Stomach (tissue), 9 donors: Measurements from ENCODE around the gene GNGT1. TPM values are rescaled to one million over a fixed set of nuclear protein-coding genes. Genes with fewer than 3 reads are reported as not detected.

Experiments
- DNase-seq, 2 donors: peaks; one replicate each; pipeline versions ENCODE4 v3.0.0 to v3.0.0-alpha.2; 2013 to 2019
- H3K27ac ChIP-seq, 5 donors: fragments of 200-600 bp in 4 of 5; sonication (generic) in 4 of 5; one replicate each; pipeline ENCODE4 v1.5.1; 2013 to 2019; ENCODE audit warnings: mild to moderate bottlenecking in 1 of 5, moderate library complexity in 1 of 5
- H3K27me3 ChIP-seq, 3 donors: fragments of 200-600 bp; sonication (generic); one replicate each; pipeline ENCODE4 v1.5.1; 2017 to 2019; ENCODE audit warnings: mixed run types in 1 of 3
- H3K36me3 ChIP-seq, 4 donors: fragments of 200-600 bp; sonication (generic); 1 replicate in 3 of 4; 2 replicates in 1 of 4; pipeline ENCODE4 v1.5.1; 2016 to 2019
- H3K4me1 ChIP-seq, 4 donors: fragments of 200-600 bp; sonication (generic); one replicate each; pipeline ENCODE4 v1.5.1; 2016 to 2019
- H3K4me3 ChIP-seq, 4 donors: fragments of 200-600 bp; sonication (generic) in 3 of 4; one replicate each; pipeline ENCODE4 v1.5.1; 2016 to 2019; ENCODE audit warnings: mild to moderate bottlenecking in 1 of 4
- H3K9me3 ChIP-seq, 4 donors: fragments of 200-600 bp; sonication (generic); one replicate each; pipeline ENCODE4 v1.5.1; 2016 to 2019
- EP300 ChIP-seq: sonication (generic); formaldehyde crosslinking; IDR thresholded peaks from one replicate; pipeline ENCODE4 v1.6.1; 2017; ENCODE audit warnings: antibody characterized with exemption
- POLR2A ChIP-seq, 4 donors: fragments of 450-650 bp; IDR thresholded peaks; one replicate each; pipeline ENCODE4 v1.6.1; 2016; ENCODE audit warnings: antibody characterized with exemption in 4 of 4, control low read depth in 2 of 4, mild to moderate bottlenecking in 1 of 4, moderate library complexity in 1 of 4
- POLR2AphosphoS5 ChIP-seq, 3 donors: sonication (generic); formaldehyde crosslinking; IDR thresholded peaks; one replicate each; pipeline ENCODE4 v1.6.1; 2016; ENCODE audit warnings: antibody characterized with exemption in 3 of 3
- WGBS, 5 donors: extraction: QIAGEN DNeasy Blood & Tissue Kit in 3 of 5; methylation state at CpG; one replicate each; pipeline versions ENCODE4 v1.1.5 to v1.1.7; 2013 to 2018; 5-methylcytosine and 5-hydroxymethylcytosine counted together
- intact Hi-C: fragments of 100-400 bp; cut with DNase I; formaldehyde crosslinking; loops from one replicate; pipeline ENCODE4 v1.15.1; 2023; ENCODE audit warnings: low total_unique reads
- polyA plus RNA-seq, 3 donors: library from polyadenylated mRNA; stranded (reverse); fragments of 200-250 nt; gene quantifications; one replicate each; pipeline ENCODE4 v1.2.3, GENCODE V29; 2013
- total RNA-seq, 5 donors: library from RNA; depleted of rRNA; stranded (reverse); fragments of >200 nt; gene quantifications; one replicate each; pipeline versions ENCODE4 v1.1.0 to v1.2.3, GENCODE V29; 2014 to 2016
- TF ChIP-seq, protein P1 (sequence below), 7 experiments: fragments of 450-650 bp in 4 of 7; fragments of 200-600 bp in 3 of 7; sonication (generic) in 3 of 7; IDR thresholded peaks; one replicate each; pipeline ENCODE4 v1.5.1; 2016 to 2019; ENCODE audit warnings: antibody characterized with exemption in 7 of 7, control low read depth in 2 of 7, mild to moderate bottlenecking in 1 of 7
- donor health status: healthy with polysubstance abuse.
- donor health status: Bipolar disorder and iron deficiency.
- donor health status: healthy.

Gene GNGT1
- total and polyA plus RNA-seq, 8 donors, result not detected

GRCh38 chr7:93923942-93924341 lies 17.6 kb downstream of the GNGT1 start:
- Histone ChIP-seq H3K36me3 (peaks cover 0 to 7% (median 4%) of the 10 kb centered on the region in 4 donors), H3K27ac (peak overlapping the region in 3 of 5 donors; percentile 85 to 90 (median 86)), H3K9me3 (no peaks in the 10 kb centered on the region), H3K4me3 (peak overlapping the region; percentile 51 to 63 (median 56)), H3K4me1 (peaks cover 4 to 34% (median 20%) of the 10 kb centered on the region in 4 donors), H3K27me3 (peaks cover 0 to 4% (median 0%) of the 10 kb centered on the region in 3 donors)
- 12 to 29% (median 24%) methylated on average over 1 of the region's 1 CpG for WGBS, 5 donors
- intact Hi-C loops, result no loop called here
- no peak for TF ChIP-seq POLR2A (IDR thresholded peaks at IDR 0.05)
- TF ChIP-seq, protein P1, sequence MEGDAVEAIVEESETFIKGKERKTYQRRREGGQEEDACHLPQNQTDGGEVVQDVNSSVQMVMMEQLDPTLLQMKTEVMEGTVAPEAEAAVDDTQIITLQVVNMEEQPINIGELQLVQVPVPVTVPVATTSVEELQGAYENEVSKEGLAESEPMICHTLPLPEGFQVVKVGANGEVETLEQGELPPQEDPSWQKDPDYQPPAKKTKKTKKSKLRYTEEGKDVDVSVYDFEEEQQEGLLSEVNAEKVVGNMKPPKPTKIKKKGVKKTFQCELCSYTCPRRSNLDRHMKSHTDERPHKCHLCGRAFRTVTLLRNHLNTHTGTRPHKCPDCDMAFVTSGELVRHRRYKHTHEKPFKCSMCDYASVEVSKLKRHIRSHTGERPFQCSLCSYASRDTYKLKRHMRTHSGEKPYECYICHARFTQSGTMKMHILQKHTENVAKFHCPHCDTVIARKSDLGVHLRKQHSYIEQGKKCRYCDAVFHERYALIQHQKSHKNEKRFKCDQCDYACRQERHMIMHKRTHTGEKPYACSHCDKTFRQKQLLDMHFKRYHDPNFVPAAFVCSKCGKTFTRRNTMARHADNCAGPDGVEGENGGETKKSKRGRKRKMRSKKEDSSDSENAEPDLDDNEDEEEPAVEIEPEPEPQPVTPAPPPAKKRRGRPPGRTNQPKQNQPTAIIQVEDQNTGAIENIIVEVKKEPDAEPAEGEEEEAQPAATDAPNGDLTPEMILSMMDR (IDR thresholded peaks at IDR 0.05), result no peak
- TF ChIP-seq POLR2AphosphoS5 (IDR thresholded peaks at IDR 0.05), result no peak
- TF ChIP-seq EP300, result no peak
- no peak for DNase-seq

DNA sequence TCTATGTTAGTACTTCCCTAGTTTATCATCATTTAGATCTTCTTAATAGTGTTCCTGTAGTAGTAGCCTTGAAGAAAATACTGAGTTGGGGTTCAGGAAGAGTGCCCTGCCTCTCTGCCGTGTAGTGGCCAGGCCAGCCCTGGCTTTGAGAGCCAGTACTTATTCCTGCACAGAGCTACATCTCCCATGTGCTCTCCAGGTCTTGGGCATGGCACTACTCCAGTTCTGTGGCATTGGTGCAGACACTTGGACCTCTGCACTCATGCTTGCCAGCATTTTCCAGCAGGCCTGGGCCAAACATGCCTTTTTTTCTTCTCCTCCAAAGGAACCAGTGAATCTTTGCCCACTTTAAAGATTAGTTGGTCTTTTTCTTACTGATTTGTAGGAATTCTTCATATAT lies 20.4 kb downstream of the GNGT1 start:
- intact Hi-C loops, result no loop called here
- H3K9me3 ChIP-seq, result no peaks in the 10 kb centered on the region
- H3K27ac ChIP-seq, result peak overlapping the region in 3 of 5 donors; percentile 8 to 47 (median 44)
- no peak for DNase-seq
- 41 to 93% (median 63%) methylated on average over 1 of the region's 1 CpG for WGBS, 5 donors
- H3K36me3 ChIP-seq, result peaks cover 0 to 7% (median 4%) of the 10 kb centered on the region in 4 donors
- peaks cover 0 to 23% (median 8%) of the 10 kb centered on the region in 4 donors for H3K4me1 ChIP-seq
- TF ChIP-seq POLR2AphosphoS5 (IDR thresholded peaks at IDR 0.05) (no peak), EP300 (no peak), POLR2A (IDR thresholded peaks at IDR 0.05) (no peak)
- TF ChIP-seq, protein P1 (IDR thresholded peaks at IDR 0.05), result no peak
- H3K27me3 ChIP-seq, result peaks cover 0 to 3% (median 0%) of the 10 kb centered on the region in 3 donors
- H3K4me3 ChIP-seq, result no peak overlapping the region

DNA sequence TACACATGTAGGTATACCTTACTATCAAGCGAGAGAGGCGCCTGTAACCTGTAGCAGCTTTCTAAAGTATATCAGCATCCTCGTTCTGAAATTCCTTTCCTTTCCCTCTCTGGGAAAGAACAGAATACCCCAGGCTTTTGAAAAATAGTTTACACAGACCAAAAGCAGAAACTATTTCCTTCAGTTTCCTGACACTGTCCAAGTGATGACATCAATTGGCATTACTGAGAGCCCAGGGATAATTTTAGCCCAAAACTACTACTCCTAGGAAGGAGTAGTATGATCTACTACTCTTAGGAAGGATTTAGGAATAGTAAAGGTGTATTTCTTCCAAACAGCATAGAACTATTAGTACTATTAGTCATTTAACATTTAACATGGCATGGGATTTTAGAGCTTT lies 21.2 kb downstream of the GNGT1 start:
- Histone ChIP-seq H3K4me3 (no peak overlapping the region), H3K9me3 (no peaks in the 10 kb centered on the region), H3K36me3 (peaks cover 0 to 7% (median 4%) of the 10 kb centered on the region in 4 donors), H3K27me3 (no peaks in the 10 kb centered on the region), H3K27ac (peak overlapping the region in 3 of 5 donors; percentile 8 to 47 (median 44)), H3K4me1 (peaks cover 0 to 22% (median 4%) of the 10 kb centered on the region in 4 donors)
- intact Hi-C loops, result no loop called here
- WGBS, 5 donors, result 74 to 83% (median 77%) methylated on average over 3 of the region's 3 CpGs
- DNase-seq, result peak in 1 of 2 donors; percentile 36
- TF ChIP-seq POLR2A (IDR thresholded peaks at IDR 0.05) (no peak), EP300 (no peak)

- TF ChIP-seq, protein P1 (IDR thresholded peaks at IDR 0.05), result no peak
- TF ChIP-seq POLR2AphosphoS5 (IDR thresholded peaks at IDR 0.05) (no peak), EP300 (no peak), POLR2A (IDR thresholded peaks at IDR 0.05) (no peak)
- intact Hi-C loops, result no loop called here
- H3K27ac ChIP-seq, result no peak overlapping the region
- peaks cover 0 to 3% (median 1%) of the 10 kb centered on the region in 4 donors for H3K36me3 ChIP-seq
- WGBS, 5 donors, result 60 to 84% (median 77%) methylated on average over 3 of the region's 3 CpGs
- H3K4me1 ChIP-seq, result peaks cover 0 to 8% (median 4%) of the 10 kb centered on the region in 4 donors
- H3K27me3 ChIP-seq, result no peaks in the 10 kb centered on the region
- DNase-seq, result no peak
- H3K9me3 ChIP-seq, result no peaks in the 10 kb centered on the region
- no peak overlapping the region for H3K4me3 ChIP-seq
Measured at GRCh38 chr7:93931655-93932054, 25.3 kb downstream of the GNGT1 start.

GRCh38 chr7:93933156-93933555 lies 26.8 kb downstream of the GNGT1 start:
- TF ChIP-seq POLR2A (IDR thresholded peaks at IDR 0.05), result no peak
- TF ChIP-seq POLR2AphosphoS5 (IDR thresholded peaks at IDR 0.05), result no peak
- TF ChIP-seq EP300, result no peak
- TF ChIP-seq, protein P1 (IDR thresholded peaks at IDR 0.05), result no peak
- no peak overlapping the region for H3K27ac ChIP-seq
- H3K9me3 ChIP-seq, result no peaks in the 10 kb centered on the region
- no peaks in the 10 kb centered on the region for H3K27me3 ChIP-seq
- H3K4me1 ChIP-seq, result no peaks in the 10 kb centered on the region
- WGBS, 5 donors, result 53 to 82% (median 66%) methylated on average over 3 of the region's 3 CpGs
- intact Hi-C loops, result no loop called here
- H3K4me3 ChIP-seq, result no peak overlapping the region
- H3K36me3 ChIP-seq, result no peaks in the 10 kb centered on the region
- DNase-seq, result no peak
